HG03571 (cell line): ENCODE results near the gene RTN4RL2.

ENCODE experiments used
- ATAC-seq: cut with Tn5 transposase; IDR thresholded peaks from one replicate; pipeline ENCODE4 v1.9.1; 2021; ENCODE audit not compliant: unreplicated experiment

RTN4RL2 gene

DNA sequence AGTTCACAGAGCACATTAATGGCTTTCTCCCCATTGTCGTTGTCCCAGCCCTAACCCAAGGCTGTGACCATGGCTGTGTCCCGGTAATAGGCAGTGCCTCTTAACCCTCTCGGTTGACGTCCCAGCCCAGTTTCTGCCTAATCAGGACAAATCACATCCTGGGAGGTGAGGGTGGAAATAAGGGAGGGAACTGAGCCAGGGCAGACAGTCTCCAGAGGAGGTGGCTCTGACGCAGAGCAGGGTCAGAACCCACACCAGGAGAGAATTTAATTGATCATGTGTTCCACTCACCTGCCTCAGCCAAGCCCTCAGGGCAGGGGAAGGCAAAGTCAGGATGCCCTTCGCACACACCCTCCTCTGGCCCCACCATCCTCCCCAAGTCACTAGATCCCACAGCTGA, 38.2 kb downstream of the RTN4RL2 start:
- ATAC-seq: no peak

DNA sequence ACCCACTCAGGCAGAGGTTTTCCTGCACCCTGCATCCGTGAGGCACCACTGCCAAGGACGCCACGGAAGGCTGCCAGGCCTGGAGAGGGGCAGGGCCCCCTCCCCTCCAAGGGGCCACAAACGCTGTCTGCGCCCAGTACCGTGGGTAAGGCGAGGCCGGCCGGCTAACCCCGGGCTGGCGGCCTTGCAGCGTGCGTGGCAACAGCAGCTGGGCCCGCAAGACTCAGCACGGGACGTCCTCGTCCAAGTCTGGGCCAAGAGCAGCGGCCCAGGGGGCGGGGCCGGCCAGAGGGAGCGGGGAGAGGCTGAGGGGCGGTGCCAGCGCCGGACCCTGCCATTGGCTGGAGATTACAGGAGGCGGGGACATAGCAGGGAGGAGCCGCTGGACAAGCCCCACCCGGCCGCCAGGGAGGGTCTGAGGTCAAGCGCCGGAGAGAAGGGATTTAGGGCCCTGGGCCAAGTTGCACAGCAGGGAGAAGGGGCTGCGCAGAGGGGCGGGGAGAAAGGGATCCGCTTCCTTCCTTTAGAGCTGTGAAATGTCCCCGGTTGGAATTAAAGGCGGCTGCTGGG, 39.2 kb downstream of the RTN4RL2 start:
- ATAC-seq: peak; percentile 51

DNA sequence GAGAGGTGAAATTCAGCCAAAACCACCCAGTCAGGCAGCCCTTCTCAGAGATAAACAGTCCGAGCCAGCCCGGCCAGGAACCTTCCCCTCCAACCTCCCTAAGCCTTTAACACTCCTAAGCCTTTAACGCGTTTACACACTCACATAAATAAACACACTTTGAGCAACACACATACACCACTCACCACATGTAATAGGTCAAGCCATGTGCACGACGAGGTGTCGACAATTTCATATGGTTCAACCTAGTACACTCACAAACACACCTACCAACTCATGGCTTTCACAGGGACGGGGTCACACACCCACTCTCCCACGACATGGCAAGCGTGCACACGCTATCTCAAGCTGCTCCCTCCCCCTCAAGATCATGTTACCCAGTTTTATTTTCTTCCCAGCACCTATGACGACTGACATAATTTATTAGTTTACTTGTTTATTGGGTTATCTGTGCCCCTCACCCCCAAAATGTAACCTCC, 39.7 kb downstream of the RTN4RL2 start:
- no peak for ATAC-seq

DNA sequence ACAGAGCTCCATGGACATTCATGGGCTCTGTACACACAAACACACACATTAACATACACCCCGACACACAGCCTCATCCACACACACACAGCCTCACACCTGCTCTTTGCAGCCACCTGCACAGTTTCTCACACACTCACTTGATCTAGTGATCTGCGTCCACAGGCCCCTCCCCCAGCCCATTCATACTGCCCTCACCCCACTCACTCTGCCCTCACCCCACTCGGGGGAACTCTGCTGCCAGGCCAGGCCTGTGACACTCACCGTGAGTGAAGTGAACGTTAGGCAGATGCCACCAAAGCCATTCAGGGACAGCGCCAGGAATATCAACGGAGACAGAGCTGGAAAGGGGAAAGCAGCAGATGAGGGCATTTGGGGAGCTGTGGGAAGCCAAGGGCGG, 40.2 kb downstream of the RTN4RL2 start:
- no peak for ATAC-seq

DNA sequence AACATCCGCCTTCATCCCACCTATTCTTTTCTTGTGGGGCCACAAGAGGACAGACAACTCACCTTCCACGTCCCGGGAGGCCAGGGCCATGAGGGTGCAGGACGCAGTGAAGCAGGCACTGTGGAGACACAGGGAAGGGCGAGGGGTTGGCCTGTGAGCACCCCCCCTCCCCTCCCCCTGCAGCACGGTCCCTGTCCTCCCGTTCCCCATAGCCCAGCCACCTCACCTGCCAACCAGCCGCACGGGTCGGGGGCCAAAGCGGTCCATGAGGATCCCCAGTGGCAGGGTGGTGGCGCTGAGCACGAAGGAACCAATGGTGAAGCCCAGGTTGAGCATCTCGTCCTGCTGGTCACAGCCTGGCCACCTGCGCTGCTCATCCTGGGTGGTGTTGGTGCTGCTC, 40.6 kb downstream of the RTN4RL2 start:
- no peak for ATAC-seq

DNA sequence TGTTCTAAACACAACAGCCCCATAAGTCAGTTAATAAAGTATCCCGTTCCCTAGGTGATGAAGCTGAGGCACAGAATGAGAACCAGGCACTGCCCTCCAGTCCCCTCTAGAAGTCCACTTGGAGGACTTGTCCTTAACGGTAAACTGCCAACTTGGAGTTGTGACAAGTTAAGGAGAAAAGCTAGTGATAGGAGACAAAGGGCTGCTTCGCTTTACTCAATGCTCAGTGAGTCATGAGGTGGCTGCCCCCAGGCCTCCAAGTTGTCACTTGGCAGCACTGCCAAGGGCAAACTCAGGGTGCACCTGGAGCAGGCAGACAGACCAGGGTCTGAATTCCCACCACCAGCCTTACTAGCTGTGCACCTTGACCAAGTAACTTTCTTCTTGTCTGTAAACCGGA, 41.6 kb downstream of the RTN4RL2 start:
- no peak for ATAC-seq

DNA sequence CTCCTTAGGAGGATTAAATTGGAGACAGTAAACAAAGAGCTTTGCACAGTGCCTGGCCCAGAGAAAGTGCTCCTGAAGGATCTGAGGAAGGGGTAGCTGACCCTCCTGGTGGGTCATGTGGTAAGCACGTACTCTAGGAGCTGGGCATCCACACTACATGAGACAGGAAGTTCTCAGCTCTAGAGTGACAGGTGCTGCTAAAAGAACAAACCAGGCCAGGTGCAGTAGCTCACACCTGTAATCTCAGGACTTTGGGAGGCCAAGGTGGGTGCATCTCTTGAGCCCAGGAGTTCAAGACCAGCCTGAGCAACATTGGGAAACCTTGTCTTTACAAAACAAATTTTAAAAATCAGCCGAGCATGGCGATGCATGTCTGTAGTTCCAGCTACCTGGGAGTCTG, 42.0 kb downstream of the RTN4RL2 start:
- no peak for ATAC-seq

DNA sequence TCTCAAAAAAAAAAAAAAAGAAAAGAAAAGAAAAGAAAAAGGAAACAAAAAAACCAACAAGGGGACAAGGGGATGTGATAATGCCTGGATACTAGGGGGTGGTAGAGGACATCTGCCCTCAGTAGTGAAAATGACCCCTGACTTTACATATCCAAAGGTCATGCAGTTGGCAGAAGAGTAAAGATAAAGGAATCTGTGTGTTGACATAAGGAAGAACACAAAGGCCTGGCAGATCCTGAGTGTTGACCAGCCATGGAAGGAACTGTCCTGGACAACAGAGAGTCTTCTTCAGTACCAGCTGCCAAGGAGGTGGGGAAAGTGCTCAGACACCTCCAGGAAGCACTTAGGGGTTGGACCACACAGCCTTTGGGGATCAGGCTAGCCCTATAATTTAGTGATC, 42.5 kb downstream of the RTN4RL2 start:
- no peak for ATAC-seq

DNA sequence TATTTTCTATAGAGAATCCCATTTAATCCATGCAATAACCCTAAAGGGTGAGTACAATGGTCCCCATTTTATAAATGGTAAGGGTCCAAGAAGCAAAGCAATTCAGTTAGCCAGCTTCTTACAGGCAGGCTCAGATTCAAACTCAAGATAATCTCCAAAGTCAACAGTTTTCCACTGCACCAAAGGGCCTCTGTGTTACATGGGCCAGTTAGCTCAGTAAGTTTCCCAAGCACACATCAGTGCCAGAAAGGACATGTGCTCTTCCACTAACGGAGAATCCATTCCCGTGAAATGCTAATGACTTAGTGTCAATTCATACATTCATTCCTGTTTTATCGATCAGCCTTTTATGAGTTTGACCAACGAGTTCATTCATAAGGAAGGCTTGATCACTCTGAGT, 44.2 kb downstream of the RTN4RL2 start:
- no peak for ATAC-seq

DNA sequence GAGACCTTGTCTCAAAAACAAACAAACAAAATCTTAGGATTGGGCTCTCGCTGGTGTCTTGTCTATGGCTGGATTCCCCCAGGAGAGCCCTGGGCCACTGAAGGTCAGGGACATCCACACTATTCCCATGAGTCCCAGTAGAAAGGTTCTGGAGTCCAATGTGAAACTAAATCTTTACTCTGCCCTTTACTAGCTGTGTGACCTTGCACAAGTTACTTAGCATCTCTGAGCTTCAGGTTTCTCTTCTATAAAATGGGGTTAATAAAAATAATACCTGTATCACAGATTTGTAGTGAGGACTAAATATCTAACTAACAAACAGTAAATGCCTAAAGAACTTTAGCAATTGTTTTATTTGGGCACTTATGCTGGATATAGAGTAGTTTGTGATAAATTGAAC, 46.2 kb downstream of the RTN4RL2 start:
- no peak for ATAC-seq

DNA sequence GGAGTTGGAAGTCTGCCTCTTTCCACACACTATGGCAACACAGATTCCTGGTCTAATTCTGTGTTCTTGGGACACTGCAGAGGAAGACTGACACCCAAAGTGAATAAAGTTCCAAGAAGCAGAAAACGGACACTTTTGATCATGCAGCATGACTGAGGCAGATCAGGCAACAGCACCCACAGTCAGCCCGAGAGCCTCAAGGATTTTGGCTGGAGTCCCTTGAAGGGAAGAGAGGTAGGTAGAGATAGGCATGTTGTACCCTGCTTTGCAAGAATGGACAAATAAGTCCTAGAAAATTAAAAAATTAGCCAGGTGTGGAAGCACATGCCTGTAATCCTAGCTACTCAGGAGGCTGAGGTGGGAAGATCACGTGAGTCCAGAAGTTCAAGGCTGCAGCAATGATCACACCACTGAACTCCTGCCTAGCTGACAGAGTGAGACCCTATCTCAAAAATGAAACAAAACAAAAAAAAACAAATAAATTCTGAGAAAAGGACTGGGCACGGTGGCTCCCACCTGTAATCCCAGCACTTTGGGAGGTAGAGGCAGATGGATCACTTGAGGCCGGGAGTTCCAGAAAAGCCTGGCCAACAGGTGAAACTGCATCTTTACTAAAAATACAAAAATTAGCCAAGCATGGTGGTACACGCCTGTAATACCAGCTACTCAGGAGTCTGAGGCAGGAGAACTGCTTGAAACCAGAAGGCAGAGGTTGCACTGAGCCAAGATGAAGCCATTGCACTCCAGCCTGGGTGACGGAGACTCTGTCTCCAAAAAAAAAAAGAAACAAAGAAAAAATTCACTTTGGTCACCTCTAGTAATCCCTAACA, 48.2 kb downstream of the RTN4RL2 start:
- no peak for ATAC-seq

DNA sequence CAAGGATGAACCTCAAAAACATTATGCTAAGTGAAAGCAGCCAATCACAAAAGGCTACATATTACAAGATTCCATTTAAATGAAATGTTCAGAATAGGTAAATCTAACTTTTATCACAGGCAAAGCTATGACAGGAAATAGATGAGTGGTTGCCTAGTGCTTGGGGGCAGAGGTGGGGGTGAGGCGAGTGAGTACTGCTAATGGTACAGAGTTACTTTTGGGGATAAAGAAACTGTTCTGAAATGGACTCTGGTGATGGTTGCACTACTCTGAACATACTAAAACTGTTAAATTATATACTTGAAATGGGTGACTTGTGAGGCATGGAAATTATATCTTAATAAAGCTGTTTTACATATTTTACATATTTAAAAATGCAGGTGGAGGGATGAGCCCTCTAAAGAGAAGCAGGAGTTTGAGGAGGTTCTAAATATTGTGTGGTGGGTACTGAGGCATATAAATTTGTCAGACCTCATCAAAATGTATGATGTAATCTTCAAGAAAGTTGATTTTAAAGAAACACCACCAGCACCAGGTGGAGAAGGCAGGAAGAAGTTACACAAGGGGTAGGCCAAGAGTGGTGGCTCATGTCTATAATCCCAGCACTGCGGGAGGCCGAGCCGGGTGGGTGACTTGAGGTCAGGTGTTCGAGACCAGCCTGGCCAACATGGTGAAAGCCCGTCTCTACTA, 51.6 kb downstream of the RTN4RL2 start:
- no peak for ATAC-seq

DNA sequence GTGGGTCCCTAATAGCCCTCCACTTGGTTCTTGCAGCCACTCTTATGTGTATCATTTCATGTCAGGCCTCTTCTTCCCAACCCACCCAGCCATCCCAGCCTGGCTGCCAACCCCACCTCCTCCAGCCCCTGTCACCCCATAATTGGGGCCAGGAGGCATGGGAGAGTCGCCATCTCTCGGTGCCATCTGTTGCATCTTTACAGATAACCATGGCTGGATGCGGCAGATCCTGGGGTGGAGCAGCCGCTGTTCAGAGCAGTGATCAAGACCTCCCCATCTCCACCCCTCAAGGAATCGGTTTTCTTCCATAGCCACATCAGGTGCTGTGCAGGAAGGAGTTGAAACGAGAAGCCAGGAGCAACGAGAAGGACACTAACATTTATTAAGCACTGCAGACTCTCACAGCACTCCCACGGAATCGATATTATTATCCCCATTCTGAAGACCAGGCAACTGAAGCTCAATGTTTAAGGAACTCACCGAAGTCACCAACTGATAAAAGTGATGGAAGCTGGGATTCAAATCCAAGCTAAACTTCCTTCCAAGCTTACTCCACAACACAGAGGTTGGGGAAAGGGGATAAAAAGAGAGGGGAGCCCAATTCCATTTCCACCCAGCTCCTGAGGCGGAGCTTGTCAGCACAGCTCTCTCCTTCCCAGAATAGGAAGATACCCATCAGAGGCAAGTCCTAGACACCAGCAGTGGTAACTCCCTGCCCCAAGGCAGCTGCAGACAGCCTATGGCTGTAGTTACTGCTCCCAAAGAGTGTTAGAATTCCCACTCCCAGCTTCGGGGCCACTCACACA, 52.5 kb downstream of the RTN4RL2 start:
- no peak for ATAC-seq

DNA sequence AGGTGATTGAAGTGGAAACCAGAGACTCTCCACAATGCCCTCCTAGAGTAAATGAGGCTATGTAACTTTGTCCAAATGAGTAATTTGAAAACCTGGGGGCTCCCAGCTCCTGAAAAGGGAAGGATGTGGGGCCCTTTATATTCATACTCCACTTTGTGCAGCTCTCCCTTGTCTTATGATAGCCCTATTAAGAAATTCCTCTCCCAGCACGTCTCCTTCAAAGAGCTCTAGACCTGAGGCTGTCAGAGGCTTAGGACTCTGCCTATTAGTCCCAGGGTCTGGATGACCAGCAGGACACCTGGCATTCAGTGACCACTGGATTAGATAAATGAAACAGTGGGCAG, 53.1 kb downstream of the RTN4RL2 start:
- ATAC-seq: no peak

DNA sequence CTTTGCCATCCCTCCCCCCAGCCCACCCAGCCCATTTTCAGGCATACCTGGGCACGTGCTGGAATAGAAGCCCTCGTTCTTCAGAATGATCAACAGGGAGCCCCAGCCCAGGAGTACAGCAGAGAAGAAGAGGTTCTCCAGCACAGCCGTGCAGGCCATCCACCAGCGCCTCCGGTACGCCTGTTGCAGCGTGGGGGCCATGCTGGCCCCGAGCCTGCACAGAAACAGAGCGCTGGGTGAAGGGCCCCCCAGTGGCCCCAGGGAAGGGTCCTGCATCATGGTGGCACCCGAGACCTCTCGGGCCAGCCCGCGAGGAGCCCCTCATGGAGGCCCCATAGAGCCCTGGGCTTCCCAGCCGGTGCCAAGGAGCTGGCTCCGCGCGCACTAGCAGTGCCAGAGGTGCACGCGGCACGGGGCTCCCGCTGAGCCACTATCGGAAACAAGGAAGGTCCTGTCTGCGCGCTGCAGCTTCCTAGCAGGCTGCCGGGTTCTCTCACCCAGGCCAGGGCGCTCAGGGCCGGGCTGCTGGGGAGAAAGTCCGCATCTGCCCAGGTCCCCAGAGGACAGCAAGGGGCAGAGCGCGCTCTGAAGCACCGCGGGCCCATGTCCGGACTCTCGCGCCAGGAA, 53.7 kb downstream of the RTN4RL2 start:
- ATAC-seq: peak; percentile 24

DNA sequence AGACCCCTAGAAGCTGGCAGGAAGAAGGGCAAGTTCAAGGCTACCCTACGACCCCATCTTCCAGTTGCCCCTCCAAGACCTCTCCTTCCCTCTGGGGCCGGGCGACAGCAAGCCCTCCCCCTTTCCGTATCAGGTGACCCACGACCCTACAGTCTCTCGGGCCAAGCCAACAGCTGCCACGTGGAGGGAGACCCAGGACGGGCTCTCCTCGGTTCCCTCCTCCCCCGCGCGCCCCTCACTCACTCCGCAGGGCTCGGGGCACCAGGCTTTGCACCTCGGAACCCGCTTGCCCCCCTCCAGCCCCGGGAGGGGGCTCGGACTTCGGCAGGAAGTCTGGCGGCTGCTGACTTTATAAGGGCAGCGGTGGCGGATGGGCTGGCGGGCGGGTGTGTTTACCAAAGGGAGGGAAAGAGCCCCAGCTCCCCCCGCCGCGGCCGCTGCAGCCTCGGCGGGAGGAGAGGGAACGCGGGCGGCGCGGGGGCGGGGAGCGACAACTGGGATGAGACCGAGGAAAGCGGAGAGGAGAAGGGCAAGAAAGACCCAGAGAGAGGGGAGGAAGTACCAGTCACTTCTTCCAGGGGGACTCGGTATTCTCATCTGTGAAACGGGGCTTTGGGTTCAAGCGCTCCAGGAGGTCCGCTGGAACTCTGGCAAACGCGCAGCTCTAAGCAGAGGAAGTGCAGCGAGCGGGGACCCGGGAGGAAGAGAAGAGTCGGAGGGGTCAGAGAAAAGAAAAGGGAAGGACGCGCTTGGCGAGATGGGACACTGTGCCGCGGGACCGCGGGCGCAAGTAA, 54.4 kb downstream of the RTN4RL2 start:
- peak; percentile 47 for ATAC-seq

DNA sequence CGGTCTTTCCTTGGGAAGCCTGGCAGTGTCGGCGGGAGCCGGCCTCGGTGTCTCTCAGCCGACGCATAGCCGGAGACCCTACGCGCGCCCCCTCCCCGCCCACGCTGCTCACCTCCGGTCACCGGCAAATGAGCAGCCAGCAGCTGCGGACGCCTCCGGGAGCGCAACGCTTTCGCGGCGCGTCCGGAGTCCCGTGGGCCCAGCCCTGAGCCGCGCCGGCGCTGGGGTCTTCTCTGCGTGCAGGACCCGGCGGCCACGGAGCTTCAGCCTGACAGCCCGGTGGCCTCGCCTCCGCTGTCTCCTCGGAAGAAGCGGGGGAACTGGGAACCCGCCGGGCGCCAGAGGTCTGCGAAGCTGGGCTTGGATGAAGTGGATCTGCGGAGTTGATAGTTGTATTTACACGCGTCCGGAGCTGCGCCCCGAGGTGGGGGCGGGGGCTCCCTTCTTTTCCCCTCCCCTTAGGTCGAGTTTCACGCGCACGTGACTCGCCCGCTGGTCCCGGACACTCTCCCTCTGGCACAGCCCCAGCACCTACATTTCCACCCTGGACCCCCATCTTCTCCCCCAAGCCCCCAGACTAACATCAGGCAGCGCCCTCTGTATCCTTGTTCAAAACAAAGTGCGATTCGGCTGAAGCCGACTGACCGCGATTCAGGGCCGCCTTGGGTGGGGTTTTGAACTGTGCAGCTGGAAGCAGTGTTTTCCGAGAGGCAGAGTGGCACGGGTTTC, 55.2 kb downstream of the RTN4RL2 start, which contains the start of gene SLC43A1:
TSS of gene SLC43A1 (minus strand) at position 371 of the 729 bp plus-strand sequence. CDS start 1,591 bp downstream, outside the sequence.
- ATAC-seq: peak; percentile 31

DNA sequence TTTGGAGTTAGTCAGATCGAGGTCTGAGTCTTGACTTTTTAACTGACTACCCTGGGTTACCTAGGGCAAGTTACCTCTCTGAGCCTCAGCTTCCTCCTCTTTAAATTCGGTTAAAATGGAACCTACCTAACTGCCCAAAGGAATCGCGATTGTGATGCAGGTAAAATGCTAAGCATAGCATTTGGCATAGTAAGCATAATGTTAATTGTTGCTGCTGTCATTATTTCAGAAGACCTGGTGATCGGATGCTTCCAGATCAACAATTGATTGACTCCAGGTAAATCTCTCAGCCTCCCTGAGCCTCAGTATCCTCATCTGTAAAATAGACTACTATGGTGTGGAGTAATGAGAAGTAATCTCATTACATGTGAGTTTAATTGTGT, 55.7 kb downstream of the RTN4RL2 start:
- ATAC-seq: no peak

DNA sequence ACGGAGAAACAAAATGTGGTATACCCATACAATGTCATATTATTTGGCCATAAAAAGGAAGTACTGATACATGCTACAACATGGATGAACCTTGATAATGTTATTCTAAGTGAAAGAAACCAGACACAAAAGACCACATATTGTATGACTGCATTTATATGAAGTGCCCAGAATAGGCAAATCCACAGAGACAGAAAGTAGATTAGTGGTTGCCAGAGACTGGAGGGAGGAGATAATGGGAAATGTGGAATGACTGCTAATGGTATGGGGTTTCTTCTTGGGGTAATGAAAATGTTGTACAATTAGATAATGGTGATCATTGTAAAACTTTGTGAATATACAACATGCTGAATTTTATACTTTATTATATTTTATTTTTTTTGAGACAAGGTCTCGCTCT, 60.8 kb downstream of the RTN4RL2 start:
- ATAC-seq: no peak
